T follicular helper cell (primary cell): Measurements from ENCODE around the gene MACROD1.
"Not testable (repeated sequence)": the region's sequence is repeated elsewhere in the genome, so short reads cannot be mapped to it uniquely, and the experiment has no call there.

ENCODE experiments used
- DNase-seq: peaks from one replicate; pipeline ENCODE4 v3.0.0-alpha.2; 2020; ENCODE audit warnings: low read depth

Gene MACROD1

GRCh38 chr11:63998558-63999348 lies 167.2 kb downstream of the MACROD1 start:
- no peak for DNase-seq

GRCh38 chr11:63997801-63998337 lies 168.0 kb downstream of the MACROD1 start:
- DNase-seq: no peak

GRCh38 chr11:63997104-63997700 lies 168.7 kb downstream of the MACROD1 start:
- DNase-seq: no peak

GRCh38 chr11:63996512-63996911 lies 169.4 kb downstream of the MACROD1 start:
- no peak for DNase-seq

GRCh38 chr11:63993993-63994392 lies 171.9 kb downstream of the MACROD1 start:
- DNase-seq: no peak

GRCh38 chr11:63993100-63993499 lies 172.8 kb downstream of the MACROD1 start:
- no peak for DNase-seq

GRCh38 chr11:63991558-63991957 lies 174.4 kb downstream of the MACROD1 start:
- DNase-seq: no peak

GRCh38 chr11:63986932-63987513 lies 178.9 kb downstream of the MACROD1 start:
- DNase-seq: no peak

GRCh38 chr11:63986156-63986931 lies 179.6 kb downstream of the MACROD1 start, which contains the start of gene OTUB1:
Gene OTUB1, plus strand, starts transcription at chr11:63986438. Its CDS starts 19 bp downstream, at chr11:63986457.
- peak; percentile 82 for DNase-seq

GRCh38 chr11:63985812-63986155 lies 180.1 kb downstream of the MACROD1 start:
- DNase-seq: peak; percentile 51

- DNase-seq: no peak
Observed at GRCh38 chr11:63979426-63979825, 186.5 kb downstream of the MACROD1 start.

- no peak for DNase-seq
Observed at GRCh38 chr11:63978551-63979239, 187.2 kb downstream of the MACROD1 start.

GRCh38 chr11:63974259-63975143 lies 191.4 kb downstream of the MACROD1 start, which contains the start of gene COX8A:
Gene COX8A, plus strand, starts transcription at chr11:63974620. Its CDS starts 61 bp downstream, at chr11:63974681.
- peak; percentile 94 for DNase-seq

GRCh38 chr11:63973912-63974258 lies 192.0 kb downstream of the MACROD1 start:
- not testable (repeated sequence) for DNase-seq

GRCh38 chr11:63970902-63971301 lies 195.0 kb downstream of the MACROD1 start:
- no peak for DNase-seq

- no peak for DNase-seq
Observed at GRCh38 chr11:63969461-63969860, 196.5 kb downstream of the MACROD1 start.

GRCh38 chr11:63966444-63966843 lies 199.5 kb downstream of the MACROD1 start:
- no peak for DNase-seq

- DNase-seq: not testable (repeated sequence)
Observed at GRCh38 chr11:63963895-63964294, 202.0 kb downstream of the MACROD1 start.

GRCh38 chr11:63961608-63962412 lies 204.1 kb downstream of the MACROD1 start:
- DNase-seq: no peak

GRCh38 chr11:63958008-63958407 lies 207.9 kb downstream of the MACROD1 start:
- DNase-seq: no peak
